Loucy (cell line): ENCODE data around the gene DAPK1.

Source experiments
- H2AFZ ChIP-seq: fragments of 200-600 bp; sonication (generic); 2 replicates; pipeline ENCODE4 v1.6.0; 2016; ENCODE audit warnings: antibody characterized with exemption, mild to moderate bottlenecking, low read length, moderate library complexity
- H3F3A ChIP-seq: fragments of 200-600 bp; 2 replicates; pipeline ENCODE4 v1.6.0; 2016; ENCODE audit warnings: antibody characterized with exemption, low read depth, mild to moderate bottlenecking
- H3K27me3 ChIP-seq: fragments of 200-600 bp; sonication (generic); 2 replicates; pipeline ENCODE4 v1.6.1; 2014; ENCODE audit warnings: low read length, mild to moderate bottlenecking; ENCODE audit not compliant: insufficient read depth, poor library complexity, severe bottlenecking
- H3K36me3 ChIP-seq: fragments of 200-600 bp; sonication (generic); 2 replicates; pipeline ENCODE4 v1.6.1; 2016; ENCODE audit warnings: low read length; ENCODE audit not compliant: insufficient read depth
- H3K4me1 ChIP-seq: fragments of 200-600 bp; sonication (generic); 2 replicates; pipeline ENCODE4 v1.5.1; 2014; ENCODE audit warnings: low read length, mild to moderate bottlenecking; ENCODE audit not compliant: insufficient read depth, poor library complexity, severe bottlenecking
- H3K4me2 ChIP-seq: fragments of 200-600 bp; sonication (generic); 2 replicates; pipeline ENCODE4 v1.6.0; 2014; ENCODE audit warnings: antibody characterized with exemption, low read length, low read depth, mild to moderate bottlenecking; ENCODE audit not compliant: poor library complexity, severe bottlenecking
- H3K4me3 ChIP-seq: fragments of 200-600 bp; sonication (generic); 2 replicates; pipeline ENCODE4 v1.5.1; 2014; ENCODE audit warnings: low read length, mild to moderate bottlenecking, mixed read lengths; ENCODE audit not compliant: poor library complexity, severe bottlenecking
- H3K79me2 ChIP-seq: fragments of 200-600 bp; sonication (generic); 2 replicates; pipeline ENCODE4 v1.6.1; 2014; ENCODE audit warnings: low read length; ENCODE audit not compliant: insufficient read depth
- H3K9ac ChIP-seq: fragments of 200-600 bp; sonication (generic); 2 replicates; pipeline ENCODE4 v1.6.0; 2014; ENCODE audit warnings: mild to moderate bottlenecking, low read depth, low read length, moderate library complexity; ENCODE audit not compliant: poor library complexity, severe bottlenecking
- H3K9me2 ChIP-seq: fragments of 200-600 bp; sonication (generic); replicated peaks from 2 replicates; pipeline ENCODE4 v1.6.1; 2016; ENCODE audit warnings: low read depth, low read length, mixed read lengths
- H3K9me3 ChIP-seq: fragments of 200-600 bp; sonication (generic); 2 replicates; pipeline ENCODE4 v1.6.1; 2014; ENCODE audit warnings: mild to moderate bottlenecking, antibody characterized with exemption, low read length, low read depth; ENCODE audit not compliant: insufficient read depth
- H4K20me1 ChIP-seq: fragments of 200-600 bp; sonication (generic); 2 replicates; pipeline ENCODE4 v1.6.0; 2014; ENCODE audit warnings: antibody characterized with exemption, low read length, mild to moderate bottlenecking; ENCODE audit not compliant: insufficient read depth, poor library complexity, severe bottlenecking
- EZH2phosphoT487 ChIP-seq: fragments of 200-600 bp; IDR thresholded peaks from 2 replicates; pipeline ENCODE4 v1.6.1; 2018; ENCODE audit warnings: antibody characterized with exemption, mild to moderate bottlenecking, moderate library complexity, borderline replicate concordance
- TF ChIP-seq, protein P1 (sequence below): fragments of 200-600 bp; sonication (generic); conservative IDR thresholded peaks from 2 replicates; pipeline ENCODE4 v1.5.1; 2014; ENCODE audit warnings: mild to moderate bottlenecking, antibody characterized with exemption, low read length

The DAPK1 gene

DNA sequence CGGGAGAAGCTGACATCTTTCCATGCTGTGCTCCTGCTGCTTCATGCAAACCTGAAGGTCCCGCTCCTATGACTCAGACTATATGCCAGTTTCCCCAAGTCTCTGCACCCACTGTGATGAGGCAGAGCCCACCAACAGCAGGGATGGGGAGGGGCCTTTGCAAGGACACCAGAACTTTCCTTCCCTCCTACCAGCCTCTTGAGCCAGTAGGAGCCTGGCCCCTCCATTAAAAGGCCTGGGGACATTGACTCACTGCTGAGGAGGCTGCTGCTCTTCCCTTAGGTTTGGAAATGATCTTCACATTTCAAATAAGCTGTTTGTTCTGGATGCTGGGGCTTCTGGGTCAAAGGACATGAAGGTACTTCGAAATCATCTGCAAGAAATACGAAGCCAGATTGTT, 202.2 kb downstream of the DAPK1 start:
- Histone ChIP-seq H3K79me2 (no peaks in the 10 kb centered on the region), H3K9me2 (no peaks in the 10 kb centered on the region), H2AFZ (no peak overlapping the region), H3K36me3 (peaks cover 18% of the 10 kb centered on the region; the same call in 1 of the 2 replicates), H3K4me2 (no peak overlapping the region), H3K4me1 (no peaks in the 10 kb centered on the region), H3K4me3 (no peak overlapping the region), H3K9ac (no peak overlapping the region), H3K27me3 (no peaks in the 10 kb centered on the region), H4K20me1 (no peaks in the 10 kb centered on the region), H3F3A (no peaks in the 10 kb centered on the region), H3K9me3 (no peaks in the 10 kb centered on the region)
- TF ChIP-seq, protein P1, sequence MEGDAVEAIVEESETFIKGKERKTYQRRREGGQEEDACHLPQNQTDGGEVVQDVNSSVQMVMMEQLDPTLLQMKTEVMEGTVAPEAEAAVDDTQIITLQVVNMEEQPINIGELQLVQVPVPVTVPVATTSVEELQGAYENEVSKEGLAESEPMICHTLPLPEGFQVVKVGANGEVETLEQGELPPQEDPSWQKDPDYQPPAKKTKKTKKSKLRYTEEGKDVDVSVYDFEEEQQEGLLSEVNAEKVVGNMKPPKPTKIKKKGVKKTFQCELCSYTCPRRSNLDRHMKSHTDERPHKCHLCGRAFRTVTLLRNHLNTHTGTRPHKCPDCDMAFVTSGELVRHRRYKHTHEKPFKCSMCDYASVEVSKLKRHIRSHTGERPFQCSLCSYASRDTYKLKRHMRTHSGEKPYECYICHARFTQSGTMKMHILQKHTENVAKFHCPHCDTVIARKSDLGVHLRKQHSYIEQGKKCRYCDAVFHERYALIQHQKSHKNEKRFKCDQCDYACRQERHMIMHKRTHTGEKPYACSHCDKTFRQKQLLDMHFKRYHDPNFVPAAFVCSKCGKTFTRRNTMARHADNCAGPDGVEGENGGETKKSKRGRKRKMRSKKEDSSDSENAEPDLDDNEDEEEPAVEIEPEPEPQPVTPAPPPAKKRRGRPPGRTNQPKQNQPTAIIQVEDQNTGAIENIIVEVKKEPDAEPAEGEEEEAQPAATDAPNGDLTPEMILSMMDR = no peak
- no peak for TF ChIP-seq EZH2phosphoT487

DNA sequence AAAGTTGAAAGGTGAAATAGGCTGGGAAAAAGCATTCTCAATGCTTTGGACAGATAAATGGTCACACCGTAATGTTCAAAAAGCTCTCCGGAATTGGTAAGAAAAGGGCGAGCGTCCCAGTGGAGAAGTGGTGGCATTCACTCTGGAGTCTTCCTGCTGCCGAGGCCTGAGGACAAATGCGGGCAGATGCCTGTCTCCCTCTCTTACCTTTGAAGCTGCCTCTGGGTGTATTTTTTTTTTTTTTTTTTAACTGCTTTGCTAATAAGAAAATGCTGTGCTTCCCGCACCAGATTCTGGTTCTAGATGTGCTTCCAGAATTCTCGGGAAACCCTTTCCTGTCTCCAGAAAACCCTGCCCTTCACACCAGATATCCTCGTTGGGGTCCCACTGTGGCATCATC, 203.8 kb downstream of the DAPK1 start:
- H3K9me3 ChIP-seq = no peaks in the 10 kb centered on the region
- no peaks in the 10 kb centered on the region for H4K20me1 ChIP-seq
- no peaks in the 10 kb centered on the region for H3K27me3 ChIP-seq
- H3K4me1 ChIP-seq = no peaks in the 10 kb centered on the region
- no peak overlapping the region for H2AFZ ChIP-seq
- TF ChIP-seq, protein P1 = no peak
- no peak for TF ChIP-seq EZH2phosphoT487
- no peak overlapping the region for H3K9ac ChIP-seq
- H3K4me2 ChIP-seq = no peak overlapping the region
- H3K79me2 ChIP-seq = no peaks in the 10 kb centered on the region
- peaks cover 18% of the 10 kb centered on the region; the same call in 1 of the 2 replicates for H3K36me3 ChIP-seq
- H3F3A ChIP-seq = no peaks in the 10 kb centered on the region
- no peak overlapping the region for H3K4me3 ChIP-seq
- no peaks in the 10 kb centered on the region for H3K9me2 ChIP-seq

DNA sequence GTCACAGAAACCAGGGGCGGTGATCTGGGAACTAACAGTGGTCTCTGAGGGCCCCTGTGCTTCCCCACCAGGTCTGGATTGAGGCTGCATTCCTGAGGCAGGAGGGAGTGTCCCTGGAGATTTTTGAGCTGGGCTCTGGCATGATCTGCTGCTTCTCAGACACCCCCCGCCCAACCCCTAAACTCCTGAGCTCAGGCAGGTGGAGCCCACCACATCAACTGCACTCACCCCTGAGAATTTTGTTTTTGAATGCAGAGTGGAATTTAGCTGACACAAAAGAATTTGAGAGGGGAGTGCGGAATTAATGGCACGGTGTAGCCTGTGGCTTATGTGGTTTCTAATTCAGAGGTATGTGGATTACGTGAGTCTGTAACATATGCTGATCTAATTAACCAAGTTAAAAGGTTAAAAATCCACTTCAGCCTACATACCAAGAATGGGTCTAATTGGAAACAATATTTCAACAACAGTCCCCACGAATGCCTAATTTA, 204.3 kb downstream of the DAPK1 start:
- H2AFZ ChIP-seq = no peak overlapping the region
- H3K4me1 ChIP-seq = no peaks in the 10 kb centered on the region

More for the DNA sequence above, 204.3 kb downstream of the DAPK1 start:
- Histone ChIP-seq H3K9me2 (no peaks in the 10 kb centered on the region), H3K27me3 (no peaks in the 10 kb centered on the region), H3K79me2 (no peaks in the 10 kb centered on the region), H4K20me1 (no peaks in the 10 kb centered on the region), H3F3A (no peaks in the 10 kb centered on the region), H3K9me3 (no peaks in the 10 kb centered on the region), H3K9ac (no peak overlapping the region), H3K36me3 (peaks cover 15% of the 10 kb centered on the region; the same call in 1 of the 2 replicates), H3K4me3 (no peak overlapping the region), H3K4me2 (no peak overlapping the region)
- TF ChIP-seq, protein P1 = no peak
- no peak for TF ChIP-seq EZH2phosphoT487
